Osteocyte (in vitro differentiated cells): Measurements from ENCODE around the gene APOBEC3A. TPM values are rescaled to one million over a fixed set of nuclear protein-coding genes. Genes with fewer than 3 reads are reported as not detected.
"Not testable (repeated sequence)": the region's sequence is repeated elsewhere in the genome, so short reads cannot be mapped to it uniquely, and the experiment has no call there.

Source experiments
- DNase-seq: peaks from one replicate; pipeline ENCODE4 v3.0.0; 2021; ENCODE audit warnings: mixed read lengths; ENCODE audit not compliant: unreplicated experiment; ENCODE audit errors: extremely low spot score
- H3K27ac Mint-ChIP-seq: one replicate; pipeline ENCODE4 v1.8.0; 2021; ENCODE audit warnings: mild to moderate bottlenecking, mixed read lengths; ENCODE audit not compliant: unreplicated experiment
- H3K27me3 Mint-ChIP-seq: one replicate; pipeline ENCODE4 v1.8.0; 2021; ENCODE audit warnings: mixed read lengths; ENCODE audit not compliant: unreplicated experiment
- H3K36me3 Mint-ChIP-seq: one replicate; pipeline ENCODE4 v1.8.0; 2021; ENCODE audit warnings: mixed read lengths; ENCODE audit not compliant: unreplicated experiment
- H3K4me1 Mint-ChIP-seq: one replicate; pipeline ENCODE4 v1.8.0; 2021; ENCODE audit warnings: mixed read lengths; ENCODE audit not compliant: unreplicated experiment
- H3K4me3 Mint-ChIP-seq: one replicate; pipeline ENCODE4 v1.8.0; 2021; ENCODE audit warnings: mild to moderate bottlenecking, moderate library complexity, mixed read lengths; ENCODE audit not compliant: unreplicated experiment
- H3K9me3 Mint-ChIP-seq: one replicate; pipeline ENCODE4 v1.8.0; 2021; ENCODE audit warnings: mixed read lengths; ENCODE audit not compliant: unreplicated experiment
- total RNA-seq: library from RNA; stranded (reverse); gene quantifications from 2 replicates; pipeline ENCODE4 v1.2.1, GENCODE V29; 2021
- TF ChIP-seq, protein P1 (sequence below): fragments of 200-600 bp; sonication (generic); IDR thresholded peaks from 2 replicates; pipeline ENCODE4 v1.5.0; 2021; ENCODE audit warnings: antibody characterized with exemption, mild to moderate bottlenecking, moderate library complexity

The APOBEC3A gene
- total RNA-seq, 1 donor from 2014 or later = not detected

DNA sequence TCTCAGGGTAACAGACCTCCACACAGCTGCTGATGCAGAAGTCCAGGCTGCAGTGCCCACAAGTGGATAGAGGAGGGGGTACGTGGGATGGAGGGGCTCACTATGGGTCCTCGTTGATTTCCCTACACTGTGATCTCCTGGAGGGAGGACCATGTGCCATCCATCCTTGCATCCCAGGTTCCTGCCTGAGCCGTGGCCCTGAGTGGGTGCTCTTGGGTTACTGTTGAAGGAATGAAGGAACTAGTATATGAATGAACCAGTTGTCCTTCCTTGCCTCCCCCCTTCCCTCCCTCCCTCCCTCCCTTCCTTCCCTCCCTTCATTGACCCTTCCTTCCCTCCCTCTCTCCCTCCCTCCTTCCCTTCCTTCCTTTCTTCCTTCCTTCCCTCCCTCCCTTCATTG lies 40.1 kb downstream of the APOBEC3A start:
- H3K4me3 Mint-ChIP-seq = no peak overlapping the region
- TF ChIP-seq, protein P1, sequence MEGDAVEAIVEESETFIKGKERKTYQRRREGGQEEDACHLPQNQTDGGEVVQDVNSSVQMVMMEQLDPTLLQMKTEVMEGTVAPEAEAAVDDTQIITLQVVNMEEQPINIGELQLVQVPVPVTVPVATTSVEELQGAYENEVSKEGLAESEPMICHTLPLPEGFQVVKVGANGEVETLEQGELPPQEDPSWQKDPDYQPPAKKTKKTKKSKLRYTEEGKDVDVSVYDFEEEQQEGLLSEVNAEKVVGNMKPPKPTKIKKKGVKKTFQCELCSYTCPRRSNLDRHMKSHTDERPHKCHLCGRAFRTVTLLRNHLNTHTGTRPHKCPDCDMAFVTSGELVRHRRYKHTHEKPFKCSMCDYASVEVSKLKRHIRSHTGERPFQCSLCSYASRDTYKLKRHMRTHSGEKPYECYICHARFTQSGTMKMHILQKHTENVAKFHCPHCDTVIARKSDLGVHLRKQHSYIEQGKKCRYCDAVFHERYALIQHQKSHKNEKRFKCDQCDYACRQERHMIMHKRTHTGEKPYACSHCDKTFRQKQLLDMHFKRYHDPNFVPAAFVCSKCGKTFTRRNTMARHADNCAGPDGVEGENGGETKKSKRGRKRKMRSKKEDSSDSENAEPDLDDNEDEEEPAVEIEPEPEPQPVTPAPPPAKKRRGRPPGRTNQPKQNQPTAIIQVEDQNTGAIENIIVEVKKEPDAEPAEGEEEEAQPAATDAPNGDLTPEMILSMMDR = no peak
- peaks cover 15% of the 10 kb centered on the region for H3K27me3 Mint-ChIP-seq
- peaks cover 4% of the 10 kb centered on the region for H3K9me3 Mint-ChIP-seq
- H3K27ac Mint-ChIP-seq = no peak overlapping the region
- DNase-seq = no peak
- no peaks in the 10 kb centered on the region for H3K36me3 Mint-ChIP-seq
- no peaks in the 10 kb centered on the region for H3K4me1 Mint-ChIP-seq

DNA sequence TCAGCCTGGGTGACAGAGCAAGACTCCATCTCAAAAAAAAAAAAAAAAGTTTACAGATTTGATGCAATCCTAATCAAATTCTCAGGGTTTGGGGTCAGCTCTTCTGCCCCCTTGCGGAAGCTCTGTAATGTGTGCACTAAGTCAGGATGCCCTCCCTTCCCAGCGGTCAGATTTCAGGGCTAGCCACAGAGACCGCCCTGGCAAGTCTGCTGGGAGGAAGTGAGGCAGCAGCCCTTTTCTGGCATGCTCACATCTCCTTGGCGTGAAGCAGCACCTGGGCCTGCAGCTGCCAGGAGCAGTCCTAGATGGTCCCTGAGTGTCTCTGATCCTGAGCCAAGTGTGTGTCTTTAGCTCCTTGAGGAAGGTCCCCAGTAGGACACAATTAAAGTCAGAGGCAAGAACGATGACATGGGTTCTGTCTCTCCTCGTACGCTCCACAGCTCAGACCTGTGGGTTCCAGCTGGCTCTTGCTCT lies 45.8 kb downstream of the APOBEC3A start:
- Mint-ChIP-seq H3K9me3 (peaks cover under 1% of the 10 kb centered on the region), H3K27ac (no peak overlapping the region), H3K4me1 (peaks cover 5% of the 10 kb centered on the region), H3K36me3 (no peaks in the 10 kb centered on the region), H3K27me3 (peaks cover 12% of the 10 kb centered on the region), H3K4me3 (no peak overlapping the region)
- DNase-seq = peak; percentile 90
- TF ChIP-seq, protein P1 = peak; percentile 80

GRCh38 chr22:39007177-39007576 lies 49.8 kb downstream of the APOBEC3A start:
- H3K9me3 Mint-ChIP-seq = no peaks in the 10 kb centered on the region
- H3K4me3 Mint-ChIP-seq = no peak overlapping the region
- H3K27ac Mint-ChIP-seq = no peak overlapping the region
- no peaks in the 10 kb centered on the region for H3K27me3 Mint-ChIP-seq
- DNase-seq = no peak
- TF ChIP-seq, protein P1 = no peak
- peaks cover 5% of the 10 kb centered on the region for H3K4me1 Mint-ChIP-seq
- no peaks in the 10 kb centered on the region for H3K36me3 Mint-ChIP-seq

- H3K4me1 Mint-ChIP-seq, H3K9me3 Mint-ChIP-seq, DNase-seq, H3K27ac Mint-ChIP-seq, H3K36me3 Mint-ChIP-seq, H3K27me3 Mint-ChIP-seq, H3K4me3 Mint-ChIP-seq: not testable (repeated sequence)
Observed at GRCh38 chr22:39008271-39008850, 51.0 kb downstream of the APOBEC3A start.

DNA sequence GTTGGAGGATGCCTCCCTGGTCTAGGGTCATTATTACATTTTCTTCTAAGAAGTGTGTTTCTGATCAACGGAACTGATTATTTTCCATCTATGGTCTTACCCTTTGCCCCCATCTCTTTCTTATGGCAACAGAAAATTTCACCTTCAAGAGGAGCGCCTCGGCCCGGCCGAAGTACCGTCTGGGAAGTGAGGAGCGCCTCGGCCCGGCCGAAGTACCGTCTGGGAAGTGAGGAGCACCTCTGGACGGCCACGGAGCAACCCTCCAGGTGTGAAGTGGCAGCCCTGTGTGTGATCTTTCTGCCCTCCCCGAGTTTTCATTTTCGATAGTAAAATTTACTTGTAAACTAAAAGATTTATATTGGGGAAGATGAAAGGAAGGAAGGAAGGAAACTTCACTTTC lies 53.5 kb downstream of the APOBEC3A start:
- TF ChIP-seq, protein P1 = no peak
- H3K9me3 Mint-ChIP-seq = no peaks in the 10 kb centered on the region
- H3K27ac Mint-ChIP-seq = no peak overlapping the region
- no peak for DNase-seq
- peaks cover 17% of the 10 kb centered on the region for H3K4me1 Mint-ChIP-seq
- H3K27me3 Mint-ChIP-seq = no peaks in the 10 kb centered on the region
- no peaks in the 10 kb centered on the region for H3K36me3 Mint-ChIP-seq
- H3K4me3 Mint-ChIP-seq = no peak overlapping the region

Other genes starting within 250 kb of the APOBEC3A start
- 148 and 151 TPM in 2 replicates for gene SUN2, start 201.6 kb upstream of the APOBEC3A start, total RNA-seq
- 16.4 and 17.0 TPM in 2 replicates for gene DNAL4, start 163.5 kb upstream of the APOBEC3A start, total RNA-seq
- 4.7 and 4.8 TPM in 2 replicates for gene NPTXR, start 113.6 kb upstream of the APOBEC3A start, total RNA-seq
- gene CBX6, start 85.4 kb upstream of the APOBEC3A start, total RNA-seq = 83.5 and 86.2 TPM in 2 replicates
- gene APOBEC3B, start 24.7 kb downstream of the APOBEC3A start, total RNA-seq = 4.2 and 4.9 TPM in 2 replicates
- 30.7 and 32.4 TPM in 2 replicates for gene APOBEC3C, start 56.6 kb downstream of the APOBEC3A start, total RNA-seq
- gene APOBEC3D, start 63.5 kb downstream of the APOBEC3A start, total RNA-seq = 2.8 TPM in 2 replicates
- 9.9 and 13.0 TPM in 2 replicates for gene APOBEC3F, start 83.3 kb downstream of the APOBEC3A start, total RNA-seq
- 2.7 and 3.0 TPM in 2 replicates for gene APOBEC3G, start 119.7 kb downstream of the APOBEC3A start, total RNA-seq
- gene APOBEC3H, start 139.6 kb downstream of the APOBEC3A start, total RNA-seq = not detected in 2 replicates
- gene CBX7, start 195.1 kb downstream of the APOBEC3A start, total RNA-seq = 8.1 and 9.6 TPM in 2 replicates